HCT116 (cell line): ENCODE results near the gene PLA2G2F. TPM values are rescaled to one million over a fixed set of nuclear protein-coding genes. Genes with fewer than 3 reads are reported as not detected.

Source experiments
- ATAC-seq: fragments of 200-7000 bp; cut with Tn5 transposase; 2 replicates; pipeline ENCODE4 v1.9.1; 2020; ENCODE audit warnings: mild to moderate bottlenecking, moderate library complexity
- BruUV-seq: library from RNA; stranded (reverse); fragments of 400-500 nt; replicated peaks from 2 replicates; lab custom pipeline; 2021; lab: Mats Ljungman, UMichigan
- CTCF ChIA-PET: fragments of 300-600 bp; sonication (Branson Sonifier 250); formaldehyde crosslinking; loops from one replicate; lab custom pipeline; 2021; ENCODE audit warnings: antibody characterized with exemption; lab: Charles Lee
- POLR2A ChIA-PET: fragments of 300-600, 350-600 bp; sonication (Branson Sonifier 250); formaldehyde crosslinking; loops from one replicate; lab custom pipeline; 2021; ENCODE audit warnings: antibody characterized with exemption; lab: Charles Lee
- RAD21 ChIA-PET, 2 experiments: fragments of 300-600 bp; sonication (Branson Sonifier 250); formaldehyde crosslinking; loops; one replicate each; lab custom pipeline; 2023; ENCODE audit warnings: low total read pairs in 2 of 2; ENCODE audit not compliant: uncharacterized antibody in 2 of 2, unreplicated experiment in 2 of 2, low non-redundant PET in 1 of 2; lab: Charles Lee
- DNase-seq: peaks from one replicate; pipeline ENCODE4 v3.0.0-alpha.2; 2010; ENCODE audit warnings: low read depth, low spot score
- H2AFZ ChIP-seq: fragments of 200-600 bp; shearing (Covaris generic), sonication (generic); 2 replicates; pipeline ENCODE4 v1.6.1; 2017; ENCODE audit warnings: low read depth, mixed run types, mixed read lengths, antibody characterized with exemption, low read length; ENCODE audit not compliant: poor library complexity, severe bottlenecking
- H3K27ac ChIP-seq: 2 replicates; pipeline ENCODE4 v1.5.1; 2012; ENCODE audit warnings: low read depth, low read length
- H3K27me3 ChIP-seq: fragments of 200-600 bp; sonication (generic); 2 replicates; pipeline ENCODE4 v1.6.1; 2016; ENCODE audit warnings: mixed run types, low read length, mixed read lengths; ENCODE audit not compliant: insufficient read depth
- H3K36me3 ChIP-seq, 2 experiments: fragments of 200-500 bp in 1 of 2; fragments of 200-600 bp in 1 of 2; sonication (Bioruptor generic) in 1 of 2; sonication (generic) in 1 of 2; 2 replicates each; pipeline versions ENCODE4 v1.5.1 to v1.6.1; 2014 to 2016; ENCODE audit warnings: low read length in 2 of 2, inconsistent platforms in 1 of 2, mixed read lengths in 1 of 2, mixed run types in 1 of 2; ENCODE audit not compliant: insufficient read depth in 2 of 2, control insufficient read depth in 1 of 2
- H3K4me1 ChIP-seq, 2 experiments: fragments of 200-600 bp in 1 of 2; sonication (generic) in 1 of 2; 2 replicates each; pipeline versions ENCODE4 v1.5.1 to v1.6.1; 2012 to 2017; ENCODE audit warnings: low read length in 2 of 2, inconsistent platforms in 1 of 2, mild to moderate bottlenecking in 1 of 2, mixed read lengths in 1 of 2, mixed run types in 1 of 2, moderate library complexity in 1 of 2; ENCODE audit not compliant: insufficient read depth in 2 of 2, control insufficient read depth in 1 of 2
- H3K4me2 ChIP-seq: fragments of 200-600 bp; sonication (generic); 2 replicates; pipeline ENCODE4 v1.6.1; 2017; ENCODE audit warnings: mixed run types, low read length, mixed read lengths
- H3K4me3 ChIP-seq, 2 experiments: fragments of 200-600 bp in 1 of 2; sonication (generic) in 1 of 2; replicated peaks in 1 of 2; 2 replicates each; pipeline ENCODE4 v1.5.1; 2011 to 2016; ENCODE audit warnings: low read length in 2 of 2, control low read depth in 1 of 2, low read depth in 1 of 2, mild to moderate bottlenecking in 1 of 2, mixed read lengths in 1 of 2, mixed run types in 1 of 2
- H3K79me2 ChIP-seq: fragments of 200-600 bp; sonication (generic); 2 replicates; pipeline ENCODE4 v1.6.1; 2017; ENCODE audit warnings: mild to moderate bottlenecking, mixed run types, low read length, moderate library complexity, mixed read lengths; ENCODE audit not compliant: insufficient read depth
- H3K9ac ChIP-seq: fragments of 200-600 bp; sonication (generic); 2 replicates; pipeline ENCODE4 v1.6.1; 2016; ENCODE audit warnings: low read length, mixed read lengths
- H3K9me2 ChIP-seq: fragments of 200-600 bp; sonication (generic), shearing (Covaris generic); 2 replicates; pipeline ENCODE4 v1.6.1; 2017; ENCODE audit warnings: mixed run types, mild to moderate bottlenecking, moderate library complexity; ENCODE audit not compliant: insufficient read depth
- H3K9me3 ChIP-seq, 2 experiments: fragments of 200-500 bp in 1 of 2; fragments of 200-600 bp in 1 of 2; sonication (Bioruptor generic) in 1 of 2; sonication (generic) in 1 of 2; 2 replicates each; pipeline ENCODE4 v1.6.1; 2014 to 2017; ENCODE audit warnings: low read length in 2 of 2, mixed read lengths in 2 of 2, inconsistent platforms in 1 of 2, low read depth in 1 of 2, mild to moderate bottlenecking in 1 of 2, mixed run types in 1 of 2, moderate library complexity in 1 of 2; ENCODE audit not compliant: control insufficient read depth in 1 of 2, insufficient read depth in 1 of 2
- H4K20me1 ChIP-seq: fragments of 200-600 bp; sonication (generic), shearing (Covaris generic); 2 replicates; pipeline ENCODE4 v1.6.1; 2017; ENCODE audit warnings: mixed run types, mild to moderate bottlenecking, moderate library complexity; ENCODE audit not compliant: insufficient read depth
- EGR1 ChIP-seq: IDR thresholded peaks from 2 replicates; pipeline ENCODE4 v1.6.1; 2012; ENCODE audit warnings: low read depth
- EZH2 ChIP-seq: fragments of 200-600 bp; sonication (generic); IDR thresholded peaks from 2 replicates; pipeline ENCODE4 v1.6.1; 2017; ENCODE audit warnings: antibody characterized with exemption, mixed run types
- EZH2phosphoT487 ChIP-seq: fragments of 200-600 bp; IDR thresholded peaks from 2 replicates; pipeline ENCODE4 v1.6.1; 2018; ENCODE audit warnings: antibody characterized with exemption, borderline replicate concordance
- JUND ChIP-seq: IDR thresholded peaks from 2 replicates; pipeline ENCODE4 v1.6.1; 2012
- RAD21 ChIP-seq: IDR thresholded peaks from 2 replicates; pipeline ENCODE4 v1.6.1; 2012; ENCODE audit warnings: low read depth, mild to moderate bottlenecking
- SIN3A ChIP-seq: IDR thresholded peaks from 2 replicates; pipeline ENCODE4 v1.6.1; 2012; ENCODE audit warnings: low read depth
- SP1 ChIP-seq: IDR thresholded peaks from 2 replicates; pipeline ENCODE4 v1.6.1; 2012; ENCODE audit warnings: low read depth
- SRF ChIP-seq: IDR thresholded peaks from 2 replicates; pipeline ENCODE4 v1.6.1; 2012; ENCODE audit warnings: low read depth
- TCF7L2 ChIP-seq: IDR thresholded peaks from 2 replicates; pipeline ENCODE4 v1.7.0; 2011; ENCODE audit warnings: borderline replicate concordance, inconsistent platforms; ENCODE audit not compliant: insufficient read depth, insufficient read length; ENCODE audit errors: extremely low read depth
- YY1 ChIP-seq: IDR thresholded peaks from 2 replicates; pipeline ENCODE4 v1.6.1; 2011; ENCODE audit warnings: low read length, low read depth, moderate library complexity, mild to moderate bottlenecking; ENCODE audit not compliant: insufficient replicate concordance; ENCODE audit errors: extremely low read depth
- ZFX ChIP-seq: fragments of 450-650 bp; IDR thresholded peaks from 2 replicates; pipeline ENCODE4 v1.6.1; 2017
- ZNF274 ChIP-seq: fragments of 200-500 bp; sonication (Bioruptor generic); IDR thresholded peaks from 2 replicates; pipeline ENCODE4 v1.6.1; 2014; ENCODE audit warnings: mild to moderate bottlenecking, low read depth, low read length, inconsistent platforms
- intact Hi-C: fragments of 100-400 bp; cut with micrococcal nuclease; formaldehyde crosslinking; loops from 2 replicates; pipeline ENCODE4 v1.10.0; 2022
- total RNA-seq: library from RNA; stranded (reverse); gene quantifications from one replicate; pipeline ENCODE4 v1.2.1, GENCODE V29; 2021; ENCODE audit not compliant: unreplicated experiment
- TF ChIP-seq, protein P1 (sequence below): IDR thresholded peaks from 2 replicates; pipeline ENCODE4 v1.6.1; 2011; ENCODE audit warnings: mild to moderate bottlenecking, low read length, moderate library complexity; ENCODE audit not compliant: insufficient replicate concordance; ENCODE audit errors: extremely low read depth
- TF ChIP-seq, protein P2 (sequence below), 3 experiments: fragments of 200-600 bp in 1 of 3; sonication (generic) in 1 of 3; IDR thresholded peaks in 2 of 3; conservative IDR thresholded peaks in 1 of 3; 2 replicates each; pipeline ENCODE4 v1.5.1; 2012 to 2017; ENCODE audit warnings: low read depth in 2 of 3, low read length in 2 of 3, antibody characterized with exemption in 1 of 3, borderline replicate concordance in 1 of 3, control low read depth in 1 of 3, mild to moderate bottlenecking in 1 of 3, mixed read lengths in 1 of 3, mixed run types in 1 of 3, moderate library complexity in 1 of 3; ENCODE audit not compliant: insufficient read depth in 1 of 3
- TF ChIP-seq, protein P3 (sequence below): IDR thresholded peaks from 2 replicates; pipeline ENCODE4 v1.6.1; 2012
- TF ChIP-seq, protein P4 (sequence below): IDR thresholded peaks from 2 replicates; pipeline ENCODE4 v1.6.1; 2012; ENCODE audit warnings: low read depth
- TF ChIP-seq, protein P5 (sequence below): IDR thresholded peaks from 2 replicates; pipeline ENCODE4 v1.6.1; 2012

Gene PLA2G2F
- total RNA-seq, 1 experiment from 2014 or later: 0.12 TPM

DNA sequence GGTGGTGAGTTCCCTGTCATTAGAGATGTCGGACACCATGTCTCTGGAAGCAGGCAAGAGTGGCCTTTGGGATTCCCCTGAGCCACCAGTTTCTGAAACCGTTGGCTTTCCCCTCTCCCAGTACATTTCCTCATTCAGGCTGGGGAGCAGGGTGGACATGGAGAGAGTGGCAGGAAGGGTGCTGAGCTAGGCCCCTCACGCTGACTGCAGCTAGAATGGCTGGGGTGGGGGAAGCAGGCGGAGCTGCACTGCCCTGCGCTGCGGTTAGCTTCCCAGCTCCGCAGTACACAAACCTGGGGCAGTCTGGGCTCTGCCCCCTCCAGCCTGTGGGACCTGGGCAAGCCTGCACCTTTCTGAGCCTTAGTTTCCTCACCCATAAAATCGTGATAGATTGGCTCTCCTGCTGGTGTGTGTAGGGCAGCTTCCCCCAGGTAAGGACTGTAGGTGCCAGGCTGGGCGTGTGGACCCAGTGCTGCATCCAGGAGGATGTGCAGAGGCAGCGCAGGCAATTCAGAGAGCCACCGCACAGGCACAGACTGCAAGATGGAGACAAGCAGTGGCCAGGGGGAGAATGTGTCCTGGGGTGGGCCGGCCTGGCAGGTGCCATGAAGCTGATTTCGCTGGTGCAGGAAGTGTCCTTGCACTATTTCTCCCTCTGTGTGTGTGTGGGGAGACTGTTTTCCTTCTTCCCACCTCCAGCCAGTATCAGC lies 3.0 kb downstream of the PLA2G2F start:
- Histone ChIP-seq H3K9ac (no peak overlapping the region), H2AFZ (no peak overlapping the region), H3K27ac (no peak overlapping the region), H3K36me3 (no peaks in the 10 kb centered on the region), H4K20me1 (no peaks in the 10 kb centered on the region), H3K4me3 (no peak overlapping the region), H3K4me2 (no peak overlapping the region), H3K9me3 (no peaks in the 10 kb centered on the region), H3K27me3 (no peaks in the 10 kb centered on the region), H3K4me1 (peaks cover 3 to 4% of the 10 kb centered on the region in 2 experiments; a peak in 3 of 4 replicates), H3K9me2 (no peaks in the 10 kb centered on the region), H3K79me2 (no peaks in the 10 kb centered on the region)
- ATAC-seq: no peak
- no TSS peak for BruUV-seq
- RAD21 ChIA-PET: no interaction called here
- POLR2A ChIA-PET: no interaction called here
- DNase-seq: no peak
- CTCF ChIA-PET: no interaction called here
- TF ChIP-seq SIN3A (no peak), YY1 (no peak), EZH2 (no peak), ZFX (no peak), EGR1 (no peak), JUND (no peak), ZNF274 (no peak), EZH2phosphoT487 (no peak), SP1 (no peak), SRF (no peak), TCF7L2 (no peak), RAD21 (no peak)
- TF ChIP-seq, protein P1, sequence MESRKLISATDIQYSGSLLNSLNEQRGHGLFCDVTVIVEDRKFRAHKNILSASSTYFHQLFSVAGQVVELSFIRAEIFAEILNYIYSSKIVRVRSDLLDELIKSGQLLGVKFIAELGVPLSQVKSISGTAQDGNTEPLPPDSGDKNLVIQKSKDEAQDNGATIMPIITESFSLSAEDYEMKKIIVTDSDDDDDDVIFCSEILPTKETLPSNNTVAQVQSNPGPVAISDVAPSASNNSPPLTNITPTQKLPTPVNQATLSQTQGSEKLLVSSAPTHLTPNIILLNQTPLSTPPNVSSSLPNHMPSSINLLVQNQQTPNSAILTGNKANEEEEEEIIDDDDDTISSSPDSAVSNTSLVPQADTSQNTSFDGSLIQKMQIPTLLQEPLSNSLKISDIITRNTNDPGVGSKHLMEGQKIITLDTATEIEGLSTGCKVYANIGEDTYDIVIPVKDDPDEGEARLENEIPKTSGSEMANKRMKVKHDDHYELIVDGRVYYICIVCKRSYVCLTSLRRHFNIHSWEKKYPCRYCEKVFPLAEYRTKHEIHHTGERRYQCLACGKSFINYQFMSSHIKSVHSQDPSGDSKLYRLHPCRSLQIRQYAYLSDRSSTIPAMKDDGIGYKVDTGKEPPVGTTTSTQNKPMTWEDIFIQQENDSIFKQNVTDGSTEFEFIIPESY: no peak
- TF ChIP-seq, protein P2, sequence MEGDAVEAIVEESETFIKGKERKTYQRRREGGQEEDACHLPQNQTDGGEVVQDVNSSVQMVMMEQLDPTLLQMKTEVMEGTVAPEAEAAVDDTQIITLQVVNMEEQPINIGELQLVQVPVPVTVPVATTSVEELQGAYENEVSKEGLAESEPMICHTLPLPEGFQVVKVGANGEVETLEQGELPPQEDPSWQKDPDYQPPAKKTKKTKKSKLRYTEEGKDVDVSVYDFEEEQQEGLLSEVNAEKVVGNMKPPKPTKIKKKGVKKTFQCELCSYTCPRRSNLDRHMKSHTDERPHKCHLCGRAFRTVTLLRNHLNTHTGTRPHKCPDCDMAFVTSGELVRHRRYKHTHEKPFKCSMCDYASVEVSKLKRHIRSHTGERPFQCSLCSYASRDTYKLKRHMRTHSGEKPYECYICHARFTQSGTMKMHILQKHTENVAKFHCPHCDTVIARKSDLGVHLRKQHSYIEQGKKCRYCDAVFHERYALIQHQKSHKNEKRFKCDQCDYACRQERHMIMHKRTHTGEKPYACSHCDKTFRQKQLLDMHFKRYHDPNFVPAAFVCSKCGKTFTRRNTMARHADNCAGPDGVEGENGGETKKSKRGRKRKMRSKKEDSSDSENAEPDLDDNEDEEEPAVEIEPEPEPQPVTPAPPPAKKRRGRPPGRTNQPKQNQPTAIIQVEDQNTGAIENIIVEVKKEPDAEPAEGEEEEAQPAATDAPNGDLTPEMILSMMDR (IDR thresholded peaks at IDR 0.05 in 2 of 3, conservative IDR thresholded peaks at IDR 0.05 in 1 of 3; ENCODE audit: borderline replicate concordance in 1 of 3, insufficient read depth in 1 of 3, low read depth in 2 of 3, low read length in 2 of 3): no peak
- TF ChIP-seq, protein P3, sequence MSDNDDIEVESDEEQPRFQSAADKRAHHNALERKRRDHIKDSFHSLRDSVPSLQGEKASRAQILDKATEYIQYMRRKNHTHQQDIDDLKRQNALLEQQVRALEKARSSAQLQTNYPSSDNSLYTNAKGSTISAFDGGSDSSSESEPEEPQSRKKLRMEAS: no peak
- TF ChIP-seq, protein P4, sequence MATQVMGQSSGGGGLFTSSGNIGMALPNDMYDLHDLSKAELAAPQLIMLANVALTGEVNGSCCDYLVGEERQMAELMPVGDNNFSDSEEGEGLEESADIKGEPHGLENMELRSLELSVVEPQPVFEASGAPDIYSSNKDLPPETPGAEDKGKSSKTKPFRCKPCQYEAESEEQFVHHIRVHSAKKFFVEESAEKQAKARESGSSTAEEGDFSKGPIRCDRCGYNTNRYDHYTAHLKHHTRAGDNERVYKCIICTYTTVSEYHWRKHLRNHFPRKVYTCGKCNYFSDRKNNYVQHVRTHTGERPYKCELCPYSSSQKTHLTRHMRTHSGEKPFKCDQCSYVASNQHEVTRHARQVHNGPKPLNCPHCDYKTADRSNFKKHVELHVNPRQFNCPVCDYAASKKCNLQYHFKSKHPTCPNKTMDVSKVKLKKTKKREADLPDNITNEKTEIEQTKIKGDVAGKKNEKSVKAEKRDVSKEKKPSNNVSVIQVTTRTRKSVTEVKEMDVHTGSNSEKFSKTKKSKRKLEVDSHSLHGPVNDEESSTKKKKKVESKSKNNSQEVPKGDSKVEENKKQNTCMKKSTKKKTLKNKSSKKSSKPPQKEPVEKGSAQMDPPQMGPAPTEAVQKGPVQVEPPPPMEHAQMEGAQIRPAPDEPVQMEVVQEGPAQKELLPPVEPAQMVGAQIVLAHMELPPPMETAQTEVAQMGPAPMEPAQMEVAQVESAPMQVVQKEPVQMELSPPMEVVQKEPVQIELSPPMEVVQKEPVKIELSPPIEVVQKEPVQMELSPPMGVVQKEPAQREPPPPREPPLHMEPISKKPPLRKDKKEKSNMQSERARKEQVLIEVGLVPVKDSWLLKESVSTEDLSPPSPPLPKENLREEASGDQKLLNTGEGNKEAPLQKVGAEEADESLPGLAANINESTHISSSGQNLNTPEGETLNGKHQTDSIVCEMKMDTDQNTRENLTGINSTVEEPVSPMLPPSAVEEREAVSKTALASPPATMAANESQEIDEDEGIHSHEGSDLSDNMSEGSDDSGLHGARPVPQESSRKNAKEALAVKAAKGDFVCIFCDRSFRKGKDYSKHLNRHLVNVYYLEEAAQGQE: no peak
- TF ChIP-seq, protein P5, sequence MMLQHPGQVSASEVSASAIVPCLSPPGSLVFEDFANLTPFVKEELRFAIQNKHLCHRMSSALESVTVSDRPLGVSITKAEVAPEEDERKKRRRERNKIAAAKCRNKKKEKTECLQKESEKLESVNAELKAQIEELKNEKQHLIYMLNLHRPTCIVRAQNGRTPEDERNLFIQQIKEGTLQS: no peak
- intact Hi-C loops: no loop called here
